NB4 (cell line): ENCODE data around the gene DZANK1.

Experiments
- CTCF ChIP-seq: IDR thresholded peaks from one replicate; pipeline ENCODE4 v1.5.1; 2012; ENCODE audit warnings: low read depth, low read length
- POLR2A ChIP-seq: IDR thresholded peaks from 2 replicates; pipeline ENCODE4 v1.6.1; 2011; ENCODE audit warnings: mild to moderate bottlenecking; ENCODE audit not compliant: insufficient read length; ENCODE audit errors: extremely low read depth
- TF ChIP-seq, protein P1 (sequence below): IDR thresholded peaks from 2 replicates; pipeline ENCODE4 v1.6.1; 2011; ENCODE audit warnings: low read depth, low read length

GRCh38 chr20:18403269-18403668 is 63.6 kb downstream of the DZANK1 start:
- TF ChIP-seq CTCF (no peak), POLR2A (no peak)
- TF ChIP-seq, protein P1, sequence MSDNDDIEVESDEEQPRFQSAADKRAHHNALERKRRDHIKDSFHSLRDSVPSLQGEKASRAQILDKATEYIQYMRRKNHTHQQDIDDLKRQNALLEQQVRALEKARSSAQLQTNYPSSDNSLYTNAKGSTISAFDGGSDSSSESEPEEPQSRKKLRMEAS = no peak
